Ishikawa (cell line): Measurements from ENCODE around the gene LYSMD3.

ENCODE experiments used
- CEBPB ChIP-seq: IDR thresholded peaks from 2 replicates; pipeline ENCODE4 v1.6.1; 2012
- CREB1 ChIP-seq: IDR thresholded peaks from 2 replicates; pipeline ENCODE4 v1.6.1; 2012; ENCODE audit warnings: low read depth
- EGR1 ChIP-seq: IDR thresholded peaks from 2 replicates; pipeline ENCODE4 v1.6.1; 2012
- EP300 ChIP-seq: IDR thresholded peaks from 2 replicates; pipeline ENCODE4 v1.6.1; 2012; ENCODE audit warnings: borderline replicate concordance
- FOXM1 ChIP-seq: IDR thresholded peaks from 2 replicates; pipeline ENCODE4 v1.6.1; 2012; ENCODE audit warnings: low read depth, borderline replicate concordance
- MAX ChIP-seq: IDR thresholded peaks from 2 replicates; pipeline ENCODE4 v1.6.1; 2012
- NFIC ChIP-seq: IDR thresholded peaks from 2 replicates; pipeline ENCODE4 v1.6.1; 2012
- RAD21 ChIP-seq: IDR thresholded peaks from 2 replicates; pipeline ENCODE4 v1.6.1; 2012; ENCODE audit warnings: low read depth
- TAF1 ChIP-seq: IDR thresholded peaks from 2 replicates; pipeline ENCODE4 v1.6.1; 2012; ENCODE audit warnings: low read depth, mild to moderate bottlenecking
- TCF12 ChIP-seq: IDR thresholded peaks from 2 replicates; pipeline ENCODE4 v1.6.1; 2012; ENCODE audit warnings: low read depth
- YY1 ChIP-seq: IDR thresholded peaks from 2 replicates; pipeline ENCODE4 v1.6.1; 2012; ENCODE audit warnings: low read depth
- ZBTB7A ChIP-seq: IDR thresholded peaks from 2 replicates; pipeline ENCODE4 v1.6.1; 2012; ENCODE audit warnings: low read depth
- TF ChIP-seq, protein P1 (sequence below): IDR thresholded peaks from 2 replicates; pipeline ENCODE4 v1.6.1; 2012
- TF ChIP-seq, protein P2 (sequence below): IDR thresholded peaks from 2 replicates; pipeline ENCODE4 v1.6.1; 2012; ENCODE audit warnings: low read depth, mild to moderate bottlenecking

DNA sequence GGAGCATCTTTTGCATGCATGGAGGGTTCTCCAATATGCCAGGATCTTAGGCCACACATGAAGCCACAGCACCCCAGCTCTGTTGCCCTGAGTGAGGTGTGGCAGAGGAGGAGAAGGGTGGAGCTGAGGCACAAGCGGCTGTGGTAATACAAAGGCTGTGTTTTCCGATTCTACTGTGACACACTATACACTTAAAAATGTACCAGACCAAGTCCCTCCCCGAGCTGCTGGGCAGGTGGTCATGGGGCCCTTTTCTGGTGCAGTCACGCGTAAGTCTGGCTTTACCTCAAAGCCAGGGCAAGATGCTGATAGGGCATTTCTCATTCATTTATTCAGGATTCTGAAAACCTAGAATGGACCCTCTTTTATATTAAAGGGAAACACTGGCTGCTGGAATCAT, 33.0 kb upstream of the LYSMD3 start:
- no peak for TF ChIP-seq ZBTB7A
- TF ChIP-seq TAF1, result no peak
- TF ChIP-seq CEBPB, result no peak
- TF ChIP-seq RAD21, result no peak
- TF ChIP-seq MAX, result no peak
- no peak for TF ChIP-seq YY1
- no peak for TF ChIP-seq NFIC
- TF ChIP-seq, protein P1, sequence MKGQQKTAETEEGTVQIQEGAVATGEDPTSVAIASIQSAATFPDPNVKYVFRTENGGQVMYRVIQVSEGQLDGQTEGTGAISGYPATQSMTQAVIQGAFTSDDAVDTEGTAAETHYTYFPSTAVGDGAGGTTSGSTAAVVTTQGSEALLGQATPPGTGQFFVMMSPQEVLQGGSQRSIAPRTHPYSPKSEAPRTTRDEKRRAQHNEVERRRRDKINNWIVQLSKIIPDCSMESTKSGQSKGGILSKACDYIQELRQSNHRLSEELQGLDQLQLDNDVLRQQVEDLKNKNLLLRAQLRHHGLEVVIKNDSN, result no peak
- no peak for TF ChIP-seq EP300
- no peak for TF ChIP-seq EGR1
- TF ChIP-seq, protein P2, sequence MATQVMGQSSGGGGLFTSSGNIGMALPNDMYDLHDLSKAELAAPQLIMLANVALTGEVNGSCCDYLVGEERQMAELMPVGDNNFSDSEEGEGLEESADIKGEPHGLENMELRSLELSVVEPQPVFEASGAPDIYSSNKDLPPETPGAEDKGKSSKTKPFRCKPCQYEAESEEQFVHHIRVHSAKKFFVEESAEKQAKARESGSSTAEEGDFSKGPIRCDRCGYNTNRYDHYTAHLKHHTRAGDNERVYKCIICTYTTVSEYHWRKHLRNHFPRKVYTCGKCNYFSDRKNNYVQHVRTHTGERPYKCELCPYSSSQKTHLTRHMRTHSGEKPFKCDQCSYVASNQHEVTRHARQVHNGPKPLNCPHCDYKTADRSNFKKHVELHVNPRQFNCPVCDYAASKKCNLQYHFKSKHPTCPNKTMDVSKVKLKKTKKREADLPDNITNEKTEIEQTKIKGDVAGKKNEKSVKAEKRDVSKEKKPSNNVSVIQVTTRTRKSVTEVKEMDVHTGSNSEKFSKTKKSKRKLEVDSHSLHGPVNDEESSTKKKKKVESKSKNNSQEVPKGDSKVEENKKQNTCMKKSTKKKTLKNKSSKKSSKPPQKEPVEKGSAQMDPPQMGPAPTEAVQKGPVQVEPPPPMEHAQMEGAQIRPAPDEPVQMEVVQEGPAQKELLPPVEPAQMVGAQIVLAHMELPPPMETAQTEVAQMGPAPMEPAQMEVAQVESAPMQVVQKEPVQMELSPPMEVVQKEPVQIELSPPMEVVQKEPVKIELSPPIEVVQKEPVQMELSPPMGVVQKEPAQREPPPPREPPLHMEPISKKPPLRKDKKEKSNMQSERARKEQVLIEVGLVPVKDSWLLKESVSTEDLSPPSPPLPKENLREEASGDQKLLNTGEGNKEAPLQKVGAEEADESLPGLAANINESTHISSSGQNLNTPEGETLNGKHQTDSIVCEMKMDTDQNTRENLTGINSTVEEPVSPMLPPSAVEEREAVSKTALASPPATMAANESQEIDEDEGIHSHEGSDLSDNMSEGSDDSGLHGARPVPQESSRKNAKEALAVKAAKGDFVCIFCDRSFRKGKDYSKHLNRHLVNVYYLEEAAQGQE, result no peak
- no peak for TF ChIP-seq TCF12
- TF ChIP-seq FOXM1, result no peak
- TF ChIP-seq CREB1, result no peak
